Mesendoderm (in vitro differentiated cells): Measurements from ENCODE around the gene USP54. TPM values are rescaled to one million over a fixed set of nuclear protein-coding genes. Genes with fewer than 3 reads are reported as not detected.

Source experiments
- DNase-seq: peaks from one replicate; pipeline ENCODE4 v3.0.0; 2013
- H2AK5ac ChIP-seq: 2 replicates; pipeline ENCODE4 v1.6.1; 2013; ENCODE audit warnings: low read length, inconsistent platforms
- H2BK120ac ChIP-seq: 2 replicates; pipeline ENCODE4 v1.6.1; 2013; ENCODE audit warnings: low read depth, mild to moderate bottlenecking, low read length, moderate library complexity, mixed read lengths
- H2BK15ac ChIP-seq: replicated peaks from 2 replicates; pipeline ENCODE4 v1.6.1; 2013; ENCODE audit warnings: low read depth, mild to moderate bottlenecking, moderate library complexity
- H2BK5ac ChIP-seq: 2 replicates; pipeline ENCODE4 v1.6.1; 2013; ENCODE audit warnings: low read length, inconsistent platforms
- H3K18ac ChIP-seq: 2 replicates; pipeline ENCODE4 v1.6.1; 2013; ENCODE audit warnings: mild to moderate bottlenecking, low read length, mixed read lengths
- H3K23ac ChIP-seq: one replicate; pipeline ENCODE4 v1.6.1; 2013; ENCODE audit warnings: low read length
- H3K27ac ChIP-seq: 2 replicates; pipeline ENCODE4 v1.5.1; 2013; ENCODE audit warnings: low read depth, mild to moderate bottlenecking, inconsistent platforms, low read length, moderate library complexity
- H3K27me3 ChIP-seq: 2 replicates; pipeline ENCODE4 v1.6.1; 2013; ENCODE audit warnings: low read length, control low read depth, mild to moderate bottlenecking, inconsistent platforms; ENCODE audit not compliant: insufficient read depth, poor library complexity
- H3K36me3 ChIP-seq: 2 replicates; pipeline ENCODE4 v1.6.1; 2013; ENCODE audit warnings: low read length, inconsistent platforms; ENCODE audit not compliant: control insufficient read depth, insufficient read depth
- H3K4ac ChIP-seq: one replicate; pipeline ENCODE4 v1.6.1; 2013; ENCODE audit warnings: low read depth, mild to moderate bottlenecking, low read length, moderate library complexity
- H3K4me1 ChIP-seq: 2 replicates; pipeline ENCODE4 v1.6.1; 2013; ENCODE audit warnings: low read depth, low read length, inconsistent platforms; ENCODE audit not compliant: control insufficient read depth
- H3K4me2 ChIP-seq: 2 replicates; pipeline ENCODE4 v1.6.1; 2013; ENCODE audit warnings: low read length
- H3K4me3 ChIP-seq: 2 replicates; pipeline ENCODE4 v1.5.1; 2013; ENCODE audit warnings: mild to moderate bottlenecking, low read length
- H3K56ac ChIP-seq: one replicate; pipeline ENCODE4 v1.6.1; 2013; ENCODE audit warnings: low read length
- H3K79me1 ChIP-seq: 2 replicates; pipeline ENCODE4 v1.6.1; 2013; ENCODE audit warnings: low read length, inconsistent platforms
- H3K79me2 ChIP-seq: 2 replicates; pipeline ENCODE4 v1.6.1; 2013; ENCODE audit warnings: mild to moderate bottlenecking, low read length; ENCODE audit not compliant: control insufficient read depth, insufficient read depth
- H3K9ac ChIP-seq: 2 replicates; pipeline ENCODE4 v1.6.1; 2013; ENCODE audit warnings: low read length, inconsistent platforms
- H4K5ac ChIP-seq: one replicate; pipeline ENCODE4 v1.6.1; 2013; ENCODE audit warnings: low read length
- H4K8ac ChIP-seq: one replicate; pipeline ENCODE4 v1.6.1; 2013; ENCODE audit warnings: low read depth, mild to moderate bottlenecking, control low read depth, low read length, moderate library complexity
- WGBS: extraction: QIAGEN DNeasy Blood & Tissue Kit; methylation state at CpG from one replicate; pipeline ENCODE4 v1.1.7; 2013; ENCODE audit warnings: low lambda C conversion rate, missing lambda C conversion rate; ENCODE audit not compliant: insufficient coverage; ENCODE audit errors: extremely low coverage; 5-methylcytosine and 5-hydroxymethylcytosine counted together
- polyA plus RNA-seq, 2 experiments: library from polyadenylated mRNA; stranded (reverse); fragments of 200-250 nt; gene quantifications; one replicate each; pipeline ENCODE4 v1.2.3, GENCODE V29; 2013

Gene USP54
- polyA plus RNA-seq (2013, experiment 1 of 2), result 17.7 TPM
- 17.4 TPM for polyA plus RNA-seq (2013, experiment 2 of 2)

GRCh38 chr10:73590881-73591799 is at the start of gene USP54:
TSS of gene USP54 (minus strand) at chr10:73591342. CDS start at chr10:73575658, 15,684 bp downstream.
- Histone ChIP-seq H2BK5ac (no peak within 1 kb of the TSS), H3K27me3 (no peaks in the 10 kb centered on the region), H3K27ac (peak within 1 kb of the TSS; percentile 83), H2BK15ac (peak within 1 kb of the TSS; percentile 85), H3K23ac (no peak within 1 kb of the TSS), H2AK5ac (peak within 1 kb of the TSS; percentile 35), H3K4me3 (no peak within 1 kb of the TSS), H3K56ac (peak within 1 kb of the TSS; percentile 70), H3K9ac (peak within 1 kb of the TSS; percentile 42), H2BK120ac (peak within 1 kb of the TSS; percentile 45), H3K18ac (peak within 1 kb of the TSS; percentile 60), H3K36me3 (no peaks in the 10 kb centered on the region), H3K79me2 (peaks cover 2% of the 10 kb centered on the region), H3K4me1 (peaks cover 2% of the 10 kb centered on the region), H4K5ac (no peak within 1 kb of the TSS), H3K4ac (peak within 1 kb of the TSS; percentile 70), H3K79me1 (peaks cover 3% of the 10 kb centered on the region), H3K4me2 (no peak within 1 kb of the TSS), H4K8ac (peak within 1 kb of the TSS; percentile 2)
- DNase-seq, result peak; percentile 98
- no CpG with 5 or more reads among the region's 6 CpGs for WGBS

GRCh38 chr10:73639286-73639685 is 48.1 kb upstream of the USP54 start:
- Histone ChIP-seq H3K4me3 (no peak overlapping the region), H4K5ac (no peak overlapping the region), H3K79me2 (no peaks in the 10 kb centered on the region), H3K27me3 (no peaks in the 10 kb centered on the region), H2BK120ac (no peak overlapping the region), H3K4ac (no peak overlapping the region), H3K27ac (no peak overlapping the region), H2BK15ac (no peak overlapping the region), H3K4me2 (no peak overlapping the region), H3K23ac (no peak overlapping the region), H4K8ac (no peak overlapping the region), H3K4me1 (no peaks in the 10 kb centered on the region), H3K36me3 (no peaks in the 10 kb centered on the region), H3K9ac (no peak overlapping the region), H2BK5ac (no peak overlapping the region), H3K79me1 (no peaks in the 10 kb centered on the region), H3K56ac (no peak overlapping the region), H2AK5ac (no peak overlapping the region), H3K18ac (no peak overlapping the region)
- no peak for DNase-seq
- no CpG with 5 or more reads among the region's 3 CpGs for WGBS

- Histone ChIP-seq H2BK5ac (no peak overlapping the region), H2AK5ac (no peak overlapping the region), H4K8ac (no peak overlapping the region), H3K23ac (no peak overlapping the region), H3K4ac (no peak overlapping the region), H3K9ac (no peak overlapping the region), H3K4me2 (no peak overlapping the region), H2BK15ac (no peak overlapping the region), H3K79me1 (no peaks in the 10 kb centered on the region), H2BK120ac (no peak overlapping the region), H3K4me3 (no peak overlapping the region), H3K36me3 (no peaks in the 10 kb centered on the region), H4K5ac (no peak overlapping the region), H3K4me1 (no peaks in the 10 kb centered on the region), H3K79me2 (no peaks in the 10 kb centered on the region), H3K56ac (no peak overlapping the region), H3K18ac (no peak overlapping the region), H3K27me3 (no peaks in the 10 kb centered on the region), H3K27ac (no peak overlapping the region)
- no CpG with 5 or more reads among the region's 1 CpG for WGBS
- no peak for DNase-seq
These were observed 44.6 kb upstream of the USP54 start for GRCh38 chr10:73635781-73636180.

- H2BK15ac ChIP-seq, result no peak overlapping the region
- no peaks in the 10 kb centered on the region for H3K36me3 ChIP-seq
- H2BK5ac ChIP-seq, result no peak overlapping the region
- H3K79me2 ChIP-seq, result no peaks in the 10 kb centered on the region
- H3K18ac ChIP-seq, result no peak overlapping the region
- no peak overlapping the region for H2AK5ac ChIP-seq
- no peak for DNase-seq
- H3K9ac ChIP-seq, result no peak overlapping the region
- H3K56ac ChIP-seq, result no peak overlapping the region
- no CpG with 5 or more reads among the region's 5 CpGs for WGBS
- no peak overlapping the region for H4K5ac ChIP-seq
- no peaks in the 10 kb centered on the region for H3K4me1 ChIP-seq
- H4K8ac ChIP-seq, result no peak overlapping the region
- H3K23ac ChIP-seq, result peak overlapping the region; percentile 45
- H3K4me3 ChIP-seq, result no peak overlapping the region
- H3K79me1 ChIP-seq, result no peaks in the 10 kb centered on the region
- no peaks in the 10 kb centered on the region for H3K27me3 ChIP-seq
- no peak overlapping the region for H3K27ac ChIP-seq
- no peak overlapping the region for H2BK120ac ChIP-seq
- H3K4ac ChIP-seq, result no peak overlapping the region
- no peak overlapping the region for H3K4me2 ChIP-seq
These were observed 43.3 kb upstream of the USP54 start for GRCh38 chr10:73634421-73634820.

GRCh38 chr10:73629165-73629564 is 38.0 kb upstream of the USP54 start:
- H2BK5ac ChIP-seq, result no peak overlapping the region
- no peak overlapping the region for H4K8ac ChIP-seq
- H3K79me1 ChIP-seq, result no peaks in the 10 kb centered on the region
- H2BK120ac ChIP-seq, result no peak overlapping the region
- no peaks in the 10 kb centered on the region for H3K36me3 ChIP-seq
- no peak overlapping the region for H2BK15ac ChIP-seq
- H3K18ac ChIP-seq, result no peak overlapping the region
- no peak overlapping the region for H3K4me2 ChIP-seq
- H3K56ac ChIP-seq, result no peak overlapping the region
- H3K4ac ChIP-seq, result no peak overlapping the region
- DNase-seq, result no peak
- no CpG with 5 or more reads among the region's 5 CpGs for WGBS
- no peaks in the 10 kb centered on the region for H3K27me3 ChIP-seq
- H4K5ac ChIP-seq, result no peak overlapping the region
- no peak overlapping the region for H2AK5ac ChIP-seq
- H3K23ac ChIP-seq, result no peak overlapping the region
- H3K79me2 ChIP-seq, result no peaks in the 10 kb centered on the region
- no peak overlapping the region for H3K27ac ChIP-seq
- H3K4me1 ChIP-seq, result no peaks in the 10 kb centered on the region
- no peak overlapping the region for H3K4me3 ChIP-seq
- no peak overlapping the region for H3K9ac ChIP-seq
